Memory B cell (primary cell): ENCODE measurements around the gene SLC25A21.

Source experiments
- ATAC-seq: fragments of 150-1000 bp; cut with Tn5 transposase; 2 replicates; pipeline ENCODE4 v1.10.0; 2021; ENCODE audit warnings: low read depth, mild to moderate bottlenecking, moderate library complexity
- DNase-seq, 2 donors: peaks; one replicate each; pipeline ENCODE4 v3.0.0; 2022; ENCODE audit warnings: low spot score in 2 of 2
- H3K27ac Mint-ChIP-seq: one replicate; pipeline ENCODE4 v1.8.0; 2022; ENCODE audit warnings: mild to moderate bottlenecking, moderate library complexity, mixed read lengths
- H3K27me3 Mint-ChIP-seq: one replicate; pipeline ENCODE4 v1.8.0; 2022; ENCODE audit warnings: mixed read lengths
- H3K36me3 Mint-ChIP-seq: one replicate; pipeline ENCODE4 v1.8.0; 2022; ENCODE audit warnings: mild to moderate bottlenecking, mixed read lengths
- H3K4me1 Mint-ChIP-seq: one replicate; pipeline ENCODE4 v1.8.0; 2022; ENCODE audit warnings: mixed read lengths
- H3K4me3 Mint-ChIP-seq: one replicate; pipeline ENCODE4 v1.8.0; 2022; ENCODE audit warnings: mild to moderate bottlenecking, moderate library complexity, mixed read lengths
- H3K9me3 Mint-ChIP-seq: one replicate; pipeline ENCODE4 v1.8.0; 2022; ENCODE audit warnings: mixed read lengths

The SLC25A21 gene

DNA sequence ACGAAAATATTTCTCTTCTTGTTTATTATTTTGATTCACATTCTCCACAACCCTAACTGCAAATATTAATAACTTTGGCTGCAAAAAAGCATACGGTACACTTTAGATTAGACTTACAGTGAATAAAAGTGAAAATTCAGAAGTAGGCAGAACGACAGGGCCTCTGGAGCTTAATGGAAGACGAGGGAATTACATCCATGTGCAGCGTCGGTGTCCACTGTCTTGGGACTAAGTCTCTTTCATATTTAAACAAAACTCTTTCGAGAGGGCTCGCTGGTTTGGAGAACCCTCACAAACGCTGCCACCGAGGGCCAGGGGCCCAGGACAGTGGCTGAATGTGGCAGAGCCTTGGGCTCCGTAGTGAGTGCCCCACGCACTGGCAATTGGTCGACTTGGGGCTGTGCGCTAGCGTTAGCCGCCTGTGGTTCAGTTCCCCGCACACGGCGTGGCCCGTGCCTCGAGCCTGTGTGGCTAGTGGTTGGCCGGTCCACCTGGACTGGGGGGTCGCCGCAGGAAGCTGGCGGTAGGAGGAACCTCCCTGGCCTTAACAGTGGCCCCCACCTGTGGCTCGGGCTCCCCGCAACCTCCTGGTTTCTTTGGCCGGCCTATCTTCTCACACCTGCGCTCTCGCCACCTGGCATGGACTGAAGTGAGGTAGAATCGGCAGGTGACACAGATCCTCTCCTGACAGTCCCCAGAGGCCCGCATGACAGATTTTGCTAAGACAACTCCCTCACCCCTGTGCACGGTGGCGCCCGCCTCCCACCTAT lies 511.5 kb downstream of the SLC25A21 start:
- no peak for DNase-seq
- ATAC-seq = no peak
- no peak overlapping the region for H3K4me3 Mint-ChIP-seq
- H3K27ac Mint-ChIP-seq = no peak overlapping the region
- no peaks in the 10 kb centered on the region for H3K36me3 Mint-ChIP-seq
- H3K9me3 Mint-ChIP-seq = no peaks in the 10 kb centered on the region
- H3K27me3 Mint-ChIP-seq = peaks cover 31% of the 10 kb centered on the region
- peaks cover 8% of the 10 kb centered on the region for H3K4me1 Mint-ChIP-seq

- no peak overlapping the region for H3K4me3 Mint-ChIP-seq
- H3K27ac Mint-ChIP-seq = no peak overlapping the region
- peaks cover 37% of the 10 kb centered on the region for H3K27me3 Mint-ChIP-seq
- H3K36me3 Mint-ChIP-seq = no peaks in the 10 kb centered on the region
- H3K4me1 Mint-ChIP-seq = peaks cover 10% of the 10 kb centered on the region
- ATAC-seq = no peak
- H3K9me3 Mint-ChIP-seq = peaks cover 3% of the 10 kb centered on the region
- no peak for DNase-seq
These were observed 512.3 kb downstream of the SLC25A21 start for GRCh38 chr14:36659822-36660735.

DNA sequence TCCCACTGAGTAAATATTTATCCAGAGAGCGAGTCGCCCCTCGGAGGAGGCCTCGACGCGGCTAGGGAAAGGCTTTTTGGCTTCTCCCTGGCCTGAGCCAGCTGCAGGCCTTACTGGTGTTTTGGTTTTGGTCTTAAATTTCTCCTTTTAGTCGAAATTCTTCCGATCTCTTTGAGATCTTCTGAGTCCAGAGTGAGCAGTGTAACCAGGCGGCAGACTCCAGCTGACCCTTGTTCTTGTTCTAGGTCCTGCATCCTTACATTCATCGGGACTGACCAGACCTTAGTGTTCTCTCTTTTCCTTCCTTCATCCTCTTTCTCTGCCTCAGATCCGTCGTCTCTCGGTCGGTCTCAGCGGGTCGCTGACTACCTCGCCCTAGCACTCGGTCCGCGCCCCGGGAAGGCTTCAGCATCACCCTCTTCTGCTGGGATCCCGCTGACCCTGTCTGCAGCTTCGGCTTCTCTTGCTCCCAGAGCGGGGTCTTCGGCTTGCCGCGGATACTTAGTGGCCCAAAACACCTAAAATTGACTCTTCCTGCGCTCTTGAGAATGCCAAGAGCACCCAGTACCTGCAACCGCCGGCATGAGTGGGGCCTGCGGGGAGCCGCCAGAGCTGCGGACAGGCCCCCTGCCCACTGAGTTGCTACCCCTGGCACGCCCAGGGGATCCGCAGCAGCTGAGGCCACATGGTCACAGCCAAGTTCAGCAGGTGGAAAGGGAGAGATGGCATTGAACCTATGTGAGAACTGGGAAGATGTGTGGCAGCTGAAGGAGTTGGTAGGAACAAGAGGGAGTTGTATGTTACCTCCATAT lies 513.2 kb downstream of the SLC25A21 start:
- Mint-ChIP-seq H3K4me1 (peaks cover 10% of the 10 kb centered on the region), H3K4me3 (no peak overlapping the region), H3K27ac (no peak overlapping the region), H3K36me3 (no peaks in the 10 kb centered on the region), H3K9me3 (peaks cover 3% of the 10 kb centered on the region), H3K27me3 (peaks cover 36% of the 10 kb centered on the region)
- ATAC-seq (no peak), DNase-seq (no peak)

- peaks cover 10% of the 10 kb centered on the region for H3K4me1 Mint-ChIP-seq
- H3K27me3 Mint-ChIP-seq = peaks cover 34% of the 10 kb centered on the region
- no peak overlapping the region for H3K4me3 Mint-ChIP-seq
- ATAC-seq (no peak), DNase-seq (no peak)
- H3K36me3 Mint-ChIP-seq = no peaks in the 10 kb centered on the region
- peaks cover 3% of the 10 kb centered on the region for H3K9me3 Mint-ChIP-seq
- H3K27ac Mint-ChIP-seq = no peak overlapping the region
These were observed 514.0 kb downstream of the SLC25A21 start for GRCh38 chr14:36658123-36659009.

- DNase-seq = no peak
- no peak for ATAC-seq
- no peaks in the 10 kb centered on the region for H3K36me3 Mint-ChIP-seq
- H3K4me1 Mint-ChIP-seq = peaks cover 9% of the 10 kb centered on the region
- H3K4me3 Mint-ChIP-seq = no peak overlapping the region
- H3K9me3 Mint-ChIP-seq = peaks cover 3% of the 10 kb centered on the region
- H3K27ac Mint-ChIP-seq = no peak overlapping the region
- peaks cover 34% of the 10 kb centered on the region for H3K27me3 Mint-ChIP-seq
These were observed 514.8 kb downstream of the SLC25A21 start for GRCh38 chr14:36657399-36658122.

- no peak for ATAC-seq
- Mint-ChIP-seq H3K4me1 (peaks cover 5% of the 10 kb centered on the region), H3K9me3 (peaks cover 3% of the 10 kb centered on the region), H3K27me3 (peaks cover 30% of the 10 kb centered on the region), H3K36me3 (no peaks in the 10 kb centered on the region), H3K27ac (no peak overlapping the region), H3K4me3 (no peak overlapping the region)
- no peak for DNase-seq
These were observed 515.6 kb downstream of the SLC25A21 start for GRCh38 chr14:36656687-36657398.

DNA sequence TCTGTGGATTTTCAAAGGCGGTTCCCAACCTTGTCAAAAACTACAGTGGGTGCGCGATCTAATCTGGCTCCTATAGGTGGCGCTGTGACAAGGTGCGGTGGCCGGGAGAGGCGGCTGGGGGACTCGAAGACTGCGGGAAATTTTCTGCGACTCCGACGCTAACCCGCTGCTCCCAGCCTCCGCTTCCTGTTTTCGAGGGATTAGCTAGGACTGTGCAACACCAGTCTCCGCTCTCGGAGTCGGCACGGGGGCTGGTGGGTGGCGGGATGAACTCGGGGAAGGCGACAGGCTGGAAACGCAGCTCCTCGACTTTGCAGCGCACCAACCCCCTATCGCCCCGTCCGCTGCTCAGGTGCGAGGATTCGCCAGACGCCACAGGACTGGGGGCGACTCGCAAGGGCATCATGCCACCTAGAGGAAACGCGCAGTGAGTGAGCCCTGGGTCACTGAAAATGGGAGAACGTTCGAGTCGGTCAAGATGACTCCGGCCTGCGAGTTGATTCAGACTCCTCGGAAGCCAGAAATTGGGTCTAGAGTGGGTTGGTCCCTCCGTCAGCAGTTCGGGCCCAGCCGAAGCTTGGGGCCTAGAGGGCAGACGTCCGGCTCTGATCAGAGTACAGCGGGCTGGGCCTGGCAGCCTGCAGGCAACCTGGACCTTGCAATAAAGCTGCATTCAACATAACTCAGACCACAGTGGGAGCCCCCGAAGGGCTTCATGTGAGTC lies 516.3 kb downstream of the SLC25A21 start:
- DNase-seq = no peak
- no peaks in the 10 kb centered on the region for H3K36me3 Mint-ChIP-seq
- H3K27me3 Mint-ChIP-seq = peaks cover 27% of the 10 kb centered on the region
- peaks cover 5% of the 10 kb centered on the region for H3K4me1 Mint-ChIP-seq
- peaks cover 3% of the 10 kb centered on the region for H3K9me3 Mint-ChIP-seq
- no peak overlapping the region for H3K4me3 Mint-ChIP-seq
- ATAC-seq = no peak
- no peak overlapping the region for H3K27ac Mint-ChIP-seq

DNA sequence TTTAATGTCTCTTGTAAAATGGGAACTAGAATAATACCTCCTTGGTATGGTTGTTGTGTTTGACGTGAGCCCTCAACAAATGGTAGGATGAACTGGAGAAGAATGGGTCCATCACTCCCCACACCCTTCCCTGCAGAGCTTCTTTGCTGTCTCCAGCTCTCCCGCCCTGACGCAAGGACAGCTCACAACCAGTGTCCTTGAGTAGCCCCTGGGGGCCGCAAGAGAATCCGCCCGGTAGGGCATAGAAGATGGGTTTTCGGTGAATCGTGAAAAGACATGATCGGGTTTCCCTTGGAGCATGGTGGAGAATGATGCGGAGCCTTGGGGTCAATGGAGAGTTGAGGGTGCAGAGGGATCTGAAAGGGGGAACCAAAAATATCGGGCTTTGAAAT lies 516.8 kb downstream of the SLC25A21 start:
- H3K36me3 Mint-ChIP-seq = no peaks in the 10 kb centered on the region
- ATAC-seq (no peak), DNase-seq (no peak)
- H3K27ac Mint-ChIP-seq = no peak overlapping the region
- peaks cover 3% of the 10 kb centered on the region for H3K9me3 Mint-ChIP-seq
- H3K27me3 Mint-ChIP-seq = peaks cover 25% of the 10 kb centered on the region
- H3K4me3 Mint-ChIP-seq = no peak overlapping the region
- H3K4me1 Mint-ChIP-seq = peaks cover 5% of the 10 kb centered on the region

DNA sequence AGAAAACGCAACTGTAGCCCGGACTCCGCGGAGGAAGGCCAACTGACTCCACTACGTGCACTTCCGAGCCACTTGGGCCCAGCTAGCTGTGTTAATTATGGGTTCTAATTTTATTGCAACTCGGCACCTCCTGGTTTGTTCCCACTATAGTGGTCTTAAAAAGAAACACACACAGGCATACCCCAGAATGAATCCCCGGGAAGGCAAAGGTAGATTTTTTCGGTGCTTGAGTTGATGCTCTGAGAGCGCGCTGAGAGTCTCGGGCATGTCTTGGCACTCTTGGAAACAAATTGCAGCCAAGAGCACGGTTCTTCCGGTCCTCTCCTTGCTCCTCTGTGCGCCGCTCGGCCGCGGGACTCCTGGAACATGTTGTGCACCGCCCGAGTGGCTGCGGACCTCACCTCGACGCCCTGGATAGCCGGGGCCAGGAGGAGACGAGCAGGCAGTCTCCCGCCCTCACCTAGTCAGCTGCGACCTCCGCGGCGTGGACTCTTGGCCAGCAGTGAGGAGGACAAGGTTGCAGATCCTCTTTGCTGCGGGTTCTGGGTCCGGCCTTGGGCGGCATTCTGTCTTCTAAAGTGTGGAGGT lies 517.5 kb downstream of the SLC25A21 start:
- Mint-ChIP-seq H3K36me3 (no peaks in the 10 kb centered on the region), H3K4me1 (peaks cover 5% of the 10 kb centered on the region), H3K27me3 (peaks cover 21% of the 10 kb centered on the region), H3K9me3 (peaks cover 3% of the 10 kb centered on the region), H3K4me3 (no peak overlapping the region), H3K27ac (no peak overlapping the region)
- DNase-seq (no peak), ATAC-seq (no peak)

DNA sequence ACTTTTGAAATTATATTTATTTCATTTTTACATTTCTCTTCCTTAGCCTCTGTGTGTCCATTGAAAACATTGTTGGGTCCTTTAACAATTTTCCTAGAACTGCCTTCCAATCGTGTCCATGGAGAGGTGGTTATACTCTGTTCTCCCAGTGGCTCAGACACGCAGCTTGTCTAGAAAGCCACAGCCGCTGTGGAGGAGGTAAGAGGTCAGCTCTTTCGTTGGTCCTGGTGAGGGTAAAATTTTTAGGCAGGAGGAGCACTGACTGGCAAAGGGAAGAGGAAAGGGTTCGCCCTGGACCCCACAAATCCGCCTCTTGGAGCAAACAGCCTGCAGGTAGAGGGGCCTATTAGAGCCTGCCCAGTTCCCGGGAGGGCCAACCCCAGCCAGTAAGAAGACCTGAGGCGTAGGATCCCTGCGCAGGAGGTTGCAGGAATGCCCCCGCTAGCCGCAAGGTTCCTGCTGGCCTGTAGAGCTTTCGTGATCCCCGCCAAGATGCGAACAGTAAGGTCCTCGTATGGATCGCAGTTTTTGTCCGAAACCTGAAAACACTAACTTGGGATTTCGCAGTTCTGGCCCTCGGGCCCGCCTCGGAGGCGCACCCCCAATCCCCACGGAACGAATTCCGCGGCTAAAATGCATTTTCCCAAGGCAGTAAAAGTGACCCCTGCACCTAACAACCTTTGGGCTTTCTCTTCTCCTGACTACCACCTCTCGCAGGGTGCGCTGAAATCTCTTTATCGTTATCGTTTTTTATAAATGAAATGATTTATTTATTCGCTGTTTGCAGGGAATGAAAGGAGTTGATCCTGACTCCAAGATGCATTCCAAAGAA lies 518.2 kb downstream of the SLC25A21 start:
- ATAC-seq (no peak), DNase-seq (no peak)
- peaks cover 21% of the 10 kb centered on the region for H3K27me3 Mint-ChIP-seq
- peaks cover 3% of the 10 kb centered on the region for H3K9me3 Mint-ChIP-seq
- no peak overlapping the region for H3K4me3 Mint-ChIP-seq
- H3K27ac Mint-ChIP-seq = no peak overlapping the region
- H3K4me1 Mint-ChIP-seq = peaks cover 4% of the 10 kb centered on the region
- H3K36me3 Mint-ChIP-seq = no peaks in the 10 kb centered on the region

GRCh38 chr14:36653413-36653812 lies 519.0 kb downstream of the SLC25A21 start:
- peaks cover 2% of the 10 kb centered on the region for H3K4me1 Mint-ChIP-seq
- H3K36me3 Mint-ChIP-seq = no peaks in the 10 kb centered on the region
- DNase-seq (no peak), ATAC-seq (no peak)
- no peak overlapping the region for H3K4me3 Mint-ChIP-seq
- H3K27ac Mint-ChIP-seq = no peak overlapping the region
- peaks cover 3% of the 10 kb centered on the region for H3K9me3 Mint-ChIP-seq
- H3K27me3 Mint-ChIP-seq = peaks cover 18% of the 10 kb centered on the region
